WI38 (cell line): Measurements from ENCODE around the gene PRR5L.

ENCODE experiments used
- H3K4me3 ChIP-seq: 2 replicates; pipeline ENCODE4 v1.5.1; 2011; ENCODE audit warnings: low read depth, mild to moderate bottlenecking, control low read depth, low read length
- CTCF ChIP-seq: IDR thresholded peaks from 2 replicates; pipeline ENCODE4 v1.5.1; 2012; ENCODE audit warnings: low read depth, mild to moderate bottlenecking, control low read depth, low read length

PRR5L gene

GRCh38 chr11:36360318-36360717 lies 64.2 kb downstream of the PRR5L start:
- TF ChIP-seq CTCF = no peak
- H3K4me3 ChIP-seq = no peak overlapping the region

GRCh38 chr11:36360826-36361415 lies 64.8 kb downstream of the PRR5L start:
- TF ChIP-seq CTCF = no peak
- no peak overlapping the region for H3K4me3 ChIP-seq

GRCh38 chr11:36361472-36361871 lies 65.4 kb downstream of the PRR5L start:
- no peak for TF ChIP-seq CTCF
- peak overlapping the region; percentile 29 for H3K4me3 ChIP-seq

DNA sequence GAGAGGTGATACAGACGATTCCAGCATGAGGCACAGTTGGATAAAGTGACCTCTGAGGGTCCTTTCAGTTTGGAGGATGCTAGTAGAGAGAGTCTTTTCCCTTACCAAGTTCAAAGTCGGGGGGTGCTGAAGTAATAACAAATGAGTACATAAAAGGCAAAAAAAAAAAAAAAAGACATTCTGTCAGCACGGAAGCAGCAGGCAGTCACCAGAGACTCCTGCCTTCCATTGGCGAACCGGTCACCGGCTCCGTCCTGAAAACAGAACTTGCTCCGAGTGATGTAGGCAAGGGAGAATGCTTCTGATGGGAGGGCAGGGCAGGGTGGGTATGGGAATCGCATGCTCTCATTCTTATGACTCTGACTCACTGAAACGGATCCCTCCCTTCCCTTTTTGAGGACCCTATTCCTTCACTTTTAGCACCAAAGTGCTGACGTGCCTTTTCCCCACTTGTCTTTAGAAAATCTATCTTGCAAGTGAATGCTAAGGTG lies 65.9 kb downstream of the PRR5L start:
- TF ChIP-seq CTCF = no peak
- peak overlapping the region; percentile 29 for H3K4me3 ChIP-seq

DNA sequence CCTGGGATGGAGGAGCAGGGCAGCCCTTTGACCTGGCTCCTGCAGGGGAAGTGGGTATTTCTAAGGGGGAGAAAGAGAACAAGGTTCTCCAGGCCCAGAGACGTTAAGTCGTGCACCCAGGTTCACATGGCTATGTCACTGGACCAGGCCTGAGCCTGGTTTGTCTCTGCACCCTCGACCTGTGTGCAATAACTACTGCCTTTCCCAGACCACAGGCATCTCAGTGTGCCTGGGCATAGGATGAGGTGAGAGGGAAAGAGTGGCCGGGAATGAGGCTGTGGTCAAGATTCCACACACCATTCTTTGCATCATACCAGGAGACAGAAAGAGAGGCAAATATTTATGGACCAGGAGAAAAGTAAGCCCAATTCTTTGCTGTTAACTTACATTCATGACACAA lies 66.8 kb downstream of the PRR5L start:
- H3K4me3 ChIP-seq = no peak overlapping the region
- TF ChIP-seq CTCF = no peak

GRCh38 chr11:36363361-36364268 lies 67.5 kb downstream of the PRR5L start:
- TF ChIP-seq CTCF = no peak
- H3K4me3 ChIP-seq = no peak overlapping the region
